ENCODE data around the gene STX12.

DNA sequence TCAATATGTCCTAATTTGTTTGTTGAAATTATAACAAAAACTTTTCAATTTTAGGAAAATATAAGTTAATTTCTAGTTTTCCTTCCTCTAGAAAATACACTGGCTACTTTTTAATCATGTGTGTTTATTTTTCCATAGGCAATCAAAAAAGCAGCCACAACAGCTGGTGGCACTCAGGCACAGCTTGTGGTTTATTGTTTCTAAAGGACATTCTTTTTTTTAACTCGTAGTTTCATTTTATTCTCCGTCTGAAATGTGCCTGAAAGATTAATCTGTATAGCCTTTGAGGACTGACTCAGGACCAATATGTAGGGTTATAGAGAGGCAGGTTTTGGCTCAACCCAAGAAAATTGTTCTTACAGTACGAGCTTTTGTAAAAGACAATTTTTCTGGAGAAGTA lies 20.7 kb upstream of the STX12 start:
- TF ChIP-seq CTCF (IDR thresholded peaks at IDR 0.05) (no peak), POLR2A (IDR thresholded peaks at IDR 0.05) (no peak)

Measured in lower leg skin (tissue), 3 donors.